GM19025 (cell line): Measurements from ENCODE around the gene CACNA1E.

Experiments
- ATAC-seq: cut with Tn5 transposase; IDR thresholded peaks from one replicate; pipeline ENCODE4 v1.9.1; 2021; ENCODE audit warnings: mild to moderate bottlenecking, low read depth, moderate library complexity; ENCODE audit not compliant: unreplicated experiment

CACNA1E gene

DNA sequence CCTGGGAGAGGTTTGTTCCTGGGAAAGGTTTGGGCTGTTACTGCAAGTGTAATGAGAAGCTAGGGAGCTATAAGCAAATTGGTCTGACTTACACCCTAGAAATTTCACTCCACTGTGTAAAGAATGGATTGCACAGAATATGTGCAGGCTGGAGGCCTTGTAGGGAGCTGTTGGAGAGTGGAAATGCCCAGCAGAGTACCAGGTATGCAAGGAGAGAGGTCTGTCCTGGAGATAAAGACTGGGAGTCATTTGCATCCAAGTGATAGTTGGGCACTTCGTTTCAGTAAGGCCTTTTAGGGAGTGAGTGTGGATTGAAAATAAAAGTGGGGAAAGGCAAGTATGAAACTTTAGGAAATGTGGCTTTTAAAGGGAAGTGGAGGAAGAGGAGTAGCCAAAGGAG, 75.8 kb downstream of the CACNA1E start:
- ATAC-seq = no peak

DNA sequence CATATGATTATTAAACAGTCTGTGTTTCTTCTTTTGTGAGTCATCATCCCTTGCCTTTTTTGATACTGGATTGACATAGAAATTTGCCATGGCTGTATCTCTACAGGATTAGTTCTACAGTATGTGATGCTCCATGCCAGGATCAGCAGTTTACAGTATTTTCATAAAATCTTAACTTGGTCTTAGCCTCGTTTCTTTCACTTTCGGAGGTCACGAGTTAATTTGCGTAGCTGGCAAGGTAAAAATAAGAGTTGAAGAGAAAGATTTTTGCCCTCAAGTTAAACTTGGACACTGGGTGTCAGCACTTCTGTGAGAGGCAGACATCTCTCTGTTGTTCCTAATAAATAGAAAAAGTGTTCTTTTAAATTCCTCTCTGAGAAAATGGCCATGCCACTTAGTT, 79.1 kb downstream of the CACNA1E start:
- ATAC-seq = no peak

GRCh38 chr1:181568736-181569135, 85.4 kb downstream of the CACNA1E start:
- ATAC-seq = no peak

DNA sequence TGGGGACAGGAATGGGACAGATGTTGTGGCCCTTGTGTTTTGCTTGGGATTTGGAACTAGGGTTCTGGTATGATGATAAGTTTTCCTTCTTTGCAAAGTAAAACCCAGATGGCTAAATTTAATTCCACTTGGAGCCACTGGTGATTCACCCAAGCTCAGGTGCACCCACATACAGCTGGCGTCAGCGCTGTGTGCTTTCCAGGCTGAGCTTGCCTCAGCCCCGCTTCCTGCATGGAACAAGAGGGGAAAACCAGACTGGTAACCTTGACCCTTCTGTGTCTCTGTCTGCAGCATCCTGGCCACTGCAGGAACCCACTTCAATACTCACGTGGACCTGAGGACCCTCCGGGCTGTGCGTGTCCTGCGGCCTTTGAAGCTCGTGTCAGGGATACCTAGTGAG, 94.2 kb downstream of the CACNA1E start:
- no peak for ATAC-seq

DNA sequence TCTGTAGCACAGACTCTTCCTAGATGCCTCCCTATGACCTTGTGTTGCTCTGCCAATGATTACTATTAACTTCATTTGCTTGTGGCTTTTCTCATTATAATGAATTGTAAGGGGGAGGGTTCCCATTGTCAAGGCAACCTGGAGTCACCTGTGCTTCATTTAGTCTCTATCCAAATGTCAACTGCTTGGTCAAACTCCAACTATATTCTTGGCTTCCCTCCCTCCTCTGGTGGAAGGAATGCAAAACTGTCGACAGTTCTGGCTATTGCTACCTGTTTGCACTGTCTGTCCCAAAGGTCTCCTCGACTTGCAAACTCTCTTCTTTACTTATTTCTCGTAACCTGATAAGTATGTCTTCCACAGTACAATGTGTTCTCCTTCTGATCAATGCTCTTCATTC, 100.3 kb downstream of the CACNA1E start:
- ATAC-seq = no peak

- ATAC-seq = no peak
Observed at GRCh38 chr1:181587870-181588438, 104.6 kb downstream of the CACNA1E start.

DNA sequence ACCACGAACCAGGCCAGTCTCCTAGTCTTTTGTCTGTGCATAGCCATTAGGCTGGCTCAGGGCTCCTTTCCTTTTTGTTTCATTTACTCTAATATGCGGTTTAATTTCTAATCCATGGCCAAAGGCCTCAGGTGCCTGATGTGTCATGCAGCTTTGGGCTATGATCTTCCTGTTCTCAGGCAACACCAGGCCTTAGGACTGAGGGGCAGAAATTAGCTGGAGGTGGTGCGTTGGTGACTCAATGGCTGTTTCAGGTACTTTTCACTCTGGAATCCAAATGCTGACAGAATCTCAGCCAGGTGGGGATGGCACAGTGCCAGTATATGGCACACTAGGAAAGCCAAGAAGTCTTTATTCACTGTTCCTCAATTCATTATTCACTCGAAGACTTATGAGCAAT, 105.3 kb downstream of the CACNA1E start:
- no peak for ATAC-seq

- ATAC-seq = no peak
Observed at GRCh38 chr1:181592255-181592859, 109.0 kb downstream of the CACNA1E start.

- no peak for ATAC-seq
Observed at GRCh38 chr1:181593042-181593441, 109.7 kb downstream of the CACNA1E start.

GRCh38 chr1:181594553-181594952, 111.2 kb downstream of the CACNA1E start:
- ATAC-seq = no peak

- ATAC-seq = no peak
Observed at GRCh38 chr1:181595234-181595633, 111.9 kb downstream of the CACNA1E start.

DNA sequence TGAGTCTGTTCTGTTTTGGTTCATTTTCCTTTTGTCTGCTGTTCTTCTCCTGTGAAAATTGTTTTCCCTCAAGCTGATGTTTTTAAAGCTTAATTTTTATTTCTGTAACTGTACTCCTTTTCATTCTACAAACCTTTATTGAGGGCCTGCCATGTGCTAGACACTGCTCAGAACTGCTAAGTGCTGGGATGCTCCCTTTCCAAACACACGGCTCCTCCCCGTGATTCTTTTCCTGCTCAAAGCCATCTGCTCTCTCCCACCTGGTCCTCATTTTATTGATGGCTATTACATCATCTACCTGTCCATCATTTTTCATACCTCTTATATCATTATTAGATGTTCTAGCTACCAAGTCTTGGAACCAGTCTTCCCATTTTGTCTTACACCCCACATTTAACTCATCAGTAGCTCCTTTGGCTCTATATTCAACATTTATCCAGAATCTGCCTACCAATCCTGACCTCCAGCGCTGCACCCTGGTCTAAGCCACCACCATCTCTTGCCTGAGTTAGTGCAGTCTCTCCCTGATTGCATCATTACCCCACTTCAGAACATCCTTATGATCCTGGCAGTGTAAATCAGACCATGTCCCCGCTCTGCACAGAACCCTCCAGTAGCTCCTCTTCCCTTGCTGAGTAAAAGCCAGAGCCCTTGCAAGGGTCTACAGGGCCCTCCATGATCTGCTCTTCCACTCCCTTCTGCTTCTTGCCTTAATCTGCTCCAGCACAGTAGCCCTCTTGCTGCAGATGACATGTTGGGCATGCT, 118.1 kb downstream of the CACNA1E start:
- no peak for ATAC-seq

DNA sequence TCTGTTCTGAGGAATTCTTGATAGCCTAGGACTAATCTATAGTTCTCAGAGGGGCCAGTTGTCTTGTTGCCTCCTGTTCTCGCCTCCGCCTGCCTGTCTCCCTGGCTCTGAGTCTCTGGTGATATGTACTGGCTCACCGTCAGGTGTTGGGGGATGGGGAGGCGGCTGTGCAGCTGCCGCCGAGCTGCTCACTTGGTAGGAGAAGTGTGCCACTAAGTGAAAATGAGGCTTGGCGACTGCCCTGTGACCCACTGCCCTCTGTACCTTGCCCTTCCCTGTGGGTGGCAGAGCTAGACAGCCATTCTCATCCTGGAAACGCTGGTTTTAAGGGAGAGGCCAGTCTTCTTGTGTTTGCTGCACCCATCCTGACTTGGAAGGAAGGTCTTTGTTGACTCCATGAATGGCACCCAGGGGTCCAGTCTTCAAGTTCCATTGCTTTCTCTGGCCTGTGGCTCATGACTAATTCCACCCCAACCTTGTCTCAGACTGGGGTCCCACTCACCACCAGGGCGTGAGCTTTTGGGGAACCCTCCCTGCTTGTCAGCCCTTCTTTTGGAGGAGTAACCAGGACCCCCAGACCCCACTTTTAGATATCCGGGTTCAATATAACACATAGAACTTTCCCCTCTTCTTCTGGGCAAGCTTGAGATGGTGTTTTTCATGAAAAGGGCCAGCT, 120.6 kb downstream of the CACNA1E start:
- ATAC-seq = no peak

DNA sequence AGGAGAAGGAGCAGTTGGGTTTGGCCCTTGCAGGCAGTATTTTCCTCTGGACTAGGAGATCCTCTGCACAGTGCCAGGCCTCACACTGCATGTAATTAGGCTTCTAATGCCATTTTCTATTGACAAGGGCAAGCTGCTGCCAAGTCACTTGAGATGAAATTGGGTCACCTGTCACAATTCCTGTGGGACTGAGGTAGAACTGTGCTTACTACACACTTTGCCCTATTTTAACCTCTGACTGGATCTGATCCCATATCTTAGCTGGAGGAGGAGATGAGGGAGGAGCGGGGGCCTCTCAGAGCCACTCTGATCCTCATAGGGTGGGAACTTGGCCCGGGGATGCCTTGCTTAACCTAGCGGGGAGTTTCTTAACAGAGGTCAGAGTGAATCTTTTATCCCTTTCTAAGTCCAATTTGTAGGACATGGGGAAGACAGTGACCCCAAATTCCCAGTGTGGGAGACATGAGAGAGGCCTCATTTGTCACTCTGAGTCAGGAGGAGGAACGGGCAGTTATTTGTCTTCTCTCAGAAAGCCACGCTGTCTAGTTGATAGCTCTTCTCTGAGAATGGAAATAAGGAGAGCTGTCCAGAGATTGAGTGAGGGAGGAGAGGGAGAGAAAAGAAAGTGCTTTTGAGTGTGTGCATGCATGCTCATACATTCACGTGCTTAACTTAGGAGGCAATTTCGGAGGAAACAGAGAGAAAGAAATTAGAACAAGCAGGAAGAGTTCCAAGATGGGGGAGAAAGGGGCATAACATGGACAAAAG, 121.3 kb downstream of the CACNA1E start:
- no peak for ATAC-seq

GRCh38 chr1:181607524-181607923, 124.2 kb downstream of the CACNA1E start:
- no peak for ATAC-seq

DNA sequence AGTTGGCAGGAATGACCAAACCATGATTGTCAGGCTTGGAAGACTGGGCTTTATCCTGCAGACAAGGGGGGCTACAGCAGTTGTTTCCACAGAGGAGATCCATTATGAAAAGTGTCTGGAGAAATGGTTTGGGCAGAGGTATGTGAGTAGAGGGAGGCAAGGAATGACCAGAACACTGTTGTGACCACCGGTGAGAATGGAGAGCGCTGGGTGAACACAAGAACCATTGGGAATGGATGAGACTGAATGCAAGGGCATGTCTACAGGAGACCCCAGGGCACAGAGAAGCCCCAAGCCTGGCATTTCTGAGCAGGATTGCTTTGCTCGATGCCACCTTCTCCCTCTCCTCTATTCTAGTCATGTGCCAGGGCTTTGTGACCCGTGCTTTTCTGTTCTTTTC, 125.1 kb downstream of the CACNA1E start:
- ATAC-seq = no peak

DNA sequence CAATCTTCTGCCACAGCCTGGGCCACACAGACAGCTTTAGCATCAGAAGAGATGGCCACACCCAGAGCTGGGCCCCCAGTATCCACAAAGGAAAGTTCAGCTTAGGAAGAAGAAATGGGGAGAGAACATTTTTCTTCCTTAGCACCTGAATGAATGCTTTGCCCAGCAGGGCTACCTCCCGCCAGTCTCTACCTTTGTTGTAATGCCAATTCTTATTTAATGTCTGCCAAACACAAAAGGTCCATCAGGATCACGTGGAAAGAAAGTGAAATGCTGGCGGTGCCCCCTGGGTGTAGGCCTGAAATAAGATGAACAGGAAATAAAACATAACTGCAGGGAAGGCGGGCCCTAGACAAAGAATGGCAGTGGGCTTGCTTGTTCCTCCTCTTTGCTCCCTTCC, 125.6 kb downstream of the CACNA1E start:
- no peak for ATAC-seq

DNA sequence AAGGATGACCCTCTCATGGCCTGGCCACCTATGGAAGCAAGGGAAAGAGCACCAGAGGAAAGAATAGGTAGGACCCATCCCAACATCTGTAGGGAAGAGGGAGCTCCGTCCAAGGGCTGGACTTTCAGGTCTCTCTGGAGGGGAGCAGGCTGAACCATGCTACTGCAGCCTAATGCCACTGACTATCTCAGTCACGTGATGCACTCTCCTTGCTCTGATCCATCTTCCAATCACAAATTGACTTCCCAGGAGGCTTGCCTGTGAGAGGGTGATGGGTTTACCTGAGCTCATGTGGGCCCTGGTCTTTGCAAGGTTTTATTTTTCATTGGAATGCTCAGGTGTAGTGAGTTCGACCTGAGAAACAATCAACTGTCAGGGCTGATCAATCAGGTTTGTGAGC, 128.8 kb downstream of the CACNA1E start:
- no peak for ATAC-seq

DNA sequence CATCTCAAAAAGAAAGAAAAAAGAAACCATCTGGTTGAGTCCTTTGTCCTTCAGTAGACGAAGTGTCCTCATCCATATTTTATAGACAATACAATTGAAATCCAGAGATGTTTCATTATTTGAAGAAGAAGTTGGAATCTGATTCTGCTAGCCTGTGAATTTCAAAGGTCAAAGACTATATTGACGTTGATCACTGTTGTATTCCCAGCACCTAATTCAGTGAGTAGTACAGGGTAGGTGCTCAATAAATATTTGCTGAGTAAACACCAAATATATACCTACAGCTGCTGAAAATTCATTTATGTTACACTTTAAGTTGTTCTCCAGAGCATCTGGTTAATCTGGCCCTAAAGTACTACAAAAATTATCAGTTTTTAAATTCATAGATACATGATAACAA, 135.2 kb downstream of the CACNA1E start:
- no peak for ATAC-seq

DNA sequence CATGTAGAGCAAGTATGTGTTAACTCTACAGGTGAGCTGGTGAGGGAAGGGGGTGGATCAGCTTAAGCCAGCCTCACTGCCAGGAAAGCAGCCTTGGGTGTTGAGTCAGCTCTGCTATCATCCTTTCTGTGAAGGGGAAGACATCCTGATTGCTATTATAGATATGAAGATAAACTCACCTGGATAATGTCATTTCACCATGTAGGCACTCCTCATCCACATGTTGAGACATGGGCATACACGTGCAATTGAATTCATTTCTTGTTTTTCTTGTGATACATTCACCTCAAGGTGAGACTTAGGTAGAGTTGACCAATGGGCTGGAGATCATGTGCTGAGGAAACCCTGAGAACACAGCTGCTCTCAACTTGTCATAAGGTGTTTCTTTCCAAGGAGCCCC, 136.9 kb downstream of the CACNA1E start:
- no peak for ATAC-seq

GRCh38 chr1:181623850-181624249, 140.5 kb downstream of the CACNA1E start:
- no peak for ATAC-seq
